HuH-7.5 (cell line): Measurements from ENCODE around the gene CDK2.

ENCODE experiments used
- DNase-seq: peaks from one replicate; pipeline ENCODE4 v3.0.0; 2011; ENCODE audit warnings: low spot score

Gene CDK2

DNA sequence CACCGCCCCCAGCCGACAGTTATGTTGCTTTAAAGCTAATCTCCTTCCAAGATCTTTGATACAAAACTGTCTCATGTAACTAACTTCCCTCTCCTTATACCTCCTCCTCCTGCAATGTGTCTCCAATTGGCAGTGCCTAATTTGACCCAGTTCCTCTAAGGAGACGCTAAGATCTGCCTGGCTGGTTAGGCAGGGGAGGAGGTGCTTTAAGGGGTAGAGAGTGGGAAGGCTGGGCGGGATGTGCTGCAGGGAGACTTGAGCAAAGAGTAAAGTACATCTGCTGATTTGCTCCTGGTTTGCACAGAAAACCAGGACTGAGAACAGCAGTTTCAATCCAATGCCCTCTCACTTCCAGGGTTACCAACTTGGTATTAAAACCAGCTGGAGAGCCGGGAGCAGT, 46.9 kb downstream of the CDK2 start:
- DNase-seq: no peak

- DNase-seq: no peak
These were observed 47.6 kb downstream of the CDK2 start for GRCh38 chr12:56014205-56014604.

DNA sequence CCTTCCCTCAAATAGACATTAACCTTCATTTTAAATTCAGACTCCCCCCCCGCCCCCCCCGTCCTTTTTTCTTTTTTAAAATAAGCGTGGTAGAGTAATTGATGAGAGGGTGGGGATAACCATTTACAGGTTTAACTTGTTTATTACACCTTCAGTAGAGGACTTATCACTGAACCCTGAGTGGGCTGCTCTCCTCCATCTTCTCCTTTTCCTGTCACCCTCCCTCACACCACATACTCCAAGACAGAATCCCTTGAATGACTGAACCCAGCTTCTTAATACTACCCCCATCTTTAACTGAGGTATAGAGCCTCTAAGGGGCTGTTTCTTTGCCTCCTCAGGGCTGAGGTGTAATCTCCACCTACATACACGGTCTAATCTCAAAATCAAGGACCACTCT, 50.6 kb downstream of the CDK2 start:
- DNase-seq: no peak

GRCh38 chr12:56018356-56018755, 51.7 kb downstream of the CDK2 start:
- no peak for DNase-seq

- no peak for DNase-seq
These were observed 54.0 kb downstream of the CDK2 start, which contains the start of gene IKZF4 for GRCh38 chr12:56020423-56021184. Gene IKZF4 (plus strand): TSS chr12:56021043. CDS start chr12:56021494, 451 bp downstream.

- DNase-seq: no peak
These were observed 55.4 kb downstream of the CDK2 start for GRCh38 chr12:56021889-56022497.
